GM10248 (cell line): Measurements from ENCODE around the gene GRHL1.

Experiments
- CTCF ChIA-PET: fragments of 300-600 bp; sonication (Branson Sonifier 250); formaldehyde crosslinking; extraction: SDS; loops from one replicate; lab custom pipeline; 2021; ENCODE audit warnings: antibody characterized with exemption; lab: Yijun Ruan, JAX
- POLR2A ChIA-PET: fragments of 350-650 bp; sonication (Branson Sonifier 250); formaldehyde crosslinking; extraction: SDS; loops from one replicate; lab custom pipeline; 2020; ENCODE audit warnings: antibody characterized with exemption; lab: Yijun Ruan, JAX
- DNase-seq: peaks from one replicate; pipeline ENCODE4 v3.0.0; 2012; ENCODE audit errors: extremely low spot score
- TF ChIP-seq, protein P1 (sequence below): IDR thresholded peaks from 2 replicates; pipeline ENCODE4 v1.5.1; 2012; ENCODE audit warnings: mild to moderate bottlenecking, low read depth; ENCODE audit errors: extremely low read depth, missing control alignments, control extremely low read depth

Gene GRHL1

DNA sequence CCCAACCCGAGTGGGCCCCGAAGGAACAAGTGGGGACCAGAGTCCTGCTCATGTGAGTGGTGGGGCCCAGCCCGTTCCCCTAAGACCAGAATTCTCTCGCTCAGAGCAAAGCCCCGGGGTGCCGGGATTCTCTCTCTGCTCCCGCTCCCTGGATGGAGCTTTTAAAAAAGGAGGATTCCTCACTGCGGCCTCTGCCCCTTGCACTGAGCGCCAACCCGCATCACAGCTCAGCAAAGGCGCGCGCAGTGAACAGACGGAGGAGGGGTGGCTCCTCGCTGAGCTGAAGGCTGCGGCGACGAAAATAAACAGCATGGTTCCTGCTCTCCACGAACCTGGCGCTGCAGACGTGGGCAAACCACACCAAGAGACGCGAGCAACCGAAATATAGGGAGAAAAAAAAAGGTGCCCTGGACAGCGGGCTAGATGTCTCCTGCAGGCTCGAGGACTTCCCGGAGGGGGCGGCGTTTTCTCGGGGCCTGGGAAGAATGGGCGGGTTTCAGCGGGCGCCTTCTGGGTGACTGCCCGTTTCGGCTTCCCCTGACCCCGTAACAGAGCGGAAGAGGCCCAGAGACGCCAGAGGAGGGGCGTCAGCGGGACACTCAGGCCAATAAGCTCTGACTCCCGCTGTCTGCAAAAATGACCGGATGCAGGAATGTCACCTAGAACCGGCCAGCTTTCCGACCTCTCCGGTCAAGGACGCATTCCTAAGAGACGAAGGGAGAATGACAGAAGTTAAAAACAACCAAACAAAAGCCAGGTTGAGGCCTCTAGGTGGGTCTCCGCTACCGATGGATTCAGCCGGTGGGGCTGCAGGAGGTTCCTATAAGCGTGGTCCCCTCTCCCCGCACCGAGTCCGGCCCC is 91.0 kb downstream of the GRHL1 start:
- TF ChIP-seq, protein P1, sequence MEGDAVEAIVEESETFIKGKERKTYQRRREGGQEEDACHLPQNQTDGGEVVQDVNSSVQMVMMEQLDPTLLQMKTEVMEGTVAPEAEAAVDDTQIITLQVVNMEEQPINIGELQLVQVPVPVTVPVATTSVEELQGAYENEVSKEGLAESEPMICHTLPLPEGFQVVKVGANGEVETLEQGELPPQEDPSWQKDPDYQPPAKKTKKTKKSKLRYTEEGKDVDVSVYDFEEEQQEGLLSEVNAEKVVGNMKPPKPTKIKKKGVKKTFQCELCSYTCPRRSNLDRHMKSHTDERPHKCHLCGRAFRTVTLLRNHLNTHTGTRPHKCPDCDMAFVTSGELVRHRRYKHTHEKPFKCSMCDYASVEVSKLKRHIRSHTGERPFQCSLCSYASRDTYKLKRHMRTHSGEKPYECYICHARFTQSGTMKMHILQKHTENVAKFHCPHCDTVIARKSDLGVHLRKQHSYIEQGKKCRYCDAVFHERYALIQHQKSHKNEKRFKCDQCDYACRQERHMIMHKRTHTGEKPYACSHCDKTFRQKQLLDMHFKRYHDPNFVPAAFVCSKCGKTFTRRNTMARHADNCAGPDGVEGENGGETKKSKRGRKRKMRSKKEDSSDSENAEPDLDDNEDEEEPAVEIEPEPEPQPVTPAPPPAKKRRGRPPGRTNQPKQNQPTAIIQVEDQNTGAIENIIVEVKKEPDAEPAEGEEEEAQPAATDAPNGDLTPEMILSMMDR = no peak
- DNase-seq = no peak
- ChIA-PET POLR2A (interaction anchor here (1.4 kb wide), 1 partner anchor 199 kb away, joined by 3 read pairs; the partner anchor contains the start of gene TAF1B), CTCF (interaction anchor here (1.0 to 11.3 kb wide), 4 partner anchors 29 to 243 kb away, joined by 3 to 74 read pairs (median 8); no protein-coding TSS in a partner anchor)

DNA sequence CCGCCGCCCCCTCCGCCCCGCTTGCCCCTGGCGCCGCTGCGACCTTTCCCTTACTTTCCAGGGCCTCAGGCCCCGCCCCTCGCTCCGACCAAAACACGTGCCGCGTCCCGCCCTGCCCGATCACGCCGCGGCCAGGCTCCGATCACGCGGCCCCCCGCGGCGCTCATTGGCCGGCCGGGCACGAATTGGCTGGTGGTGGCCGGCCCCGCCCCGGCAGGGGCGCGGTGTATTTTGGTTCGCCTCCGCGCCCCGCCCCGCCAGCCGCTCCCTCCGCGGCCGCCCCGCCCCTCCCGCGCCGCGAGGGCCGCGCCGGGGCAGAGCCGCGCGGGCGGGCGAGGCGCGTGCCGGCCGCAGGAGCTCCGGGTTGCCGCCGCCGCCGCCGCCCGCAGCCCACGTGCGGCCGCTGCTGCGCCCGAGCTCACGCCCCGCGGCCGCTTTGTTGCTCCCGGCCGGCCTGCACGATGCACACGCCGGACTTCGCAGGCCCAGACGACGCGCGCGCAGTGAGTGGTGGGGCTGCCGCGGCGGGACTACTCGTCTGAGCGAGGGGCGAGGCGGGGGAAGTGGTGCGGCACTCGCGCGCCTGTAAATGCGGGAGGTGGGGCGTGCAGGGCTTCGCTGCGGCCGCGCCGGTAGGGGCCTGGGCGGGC is 91.9 kb downstream of the GRHL1 start, which contains the start of gene KLF11:
TSS of gene KLF11 (plus strand) at position 295 of the 650 bp plus-strand sequence. CDS start at position 462, 167 bp downstream.
- CTCF ChIA-PET = interaction anchor here (0.9 to 11.3 kb wide), 3 partner anchors 28 to 229 kb away, joined by 4 to 74 read pairs (median 13); no protein-coding TSS in a partner anchor
- peak; percentile 88 for DNase-seq
- POLR2A ChIA-PET = interaction anchor here (1.4 kb wide), 1 partner anchor 200 kb away, joined by 3 read pairs; the partner anchor contains the start of gene TAF1B
- TF ChIP-seq, protein P1 = no peak

DNA sequence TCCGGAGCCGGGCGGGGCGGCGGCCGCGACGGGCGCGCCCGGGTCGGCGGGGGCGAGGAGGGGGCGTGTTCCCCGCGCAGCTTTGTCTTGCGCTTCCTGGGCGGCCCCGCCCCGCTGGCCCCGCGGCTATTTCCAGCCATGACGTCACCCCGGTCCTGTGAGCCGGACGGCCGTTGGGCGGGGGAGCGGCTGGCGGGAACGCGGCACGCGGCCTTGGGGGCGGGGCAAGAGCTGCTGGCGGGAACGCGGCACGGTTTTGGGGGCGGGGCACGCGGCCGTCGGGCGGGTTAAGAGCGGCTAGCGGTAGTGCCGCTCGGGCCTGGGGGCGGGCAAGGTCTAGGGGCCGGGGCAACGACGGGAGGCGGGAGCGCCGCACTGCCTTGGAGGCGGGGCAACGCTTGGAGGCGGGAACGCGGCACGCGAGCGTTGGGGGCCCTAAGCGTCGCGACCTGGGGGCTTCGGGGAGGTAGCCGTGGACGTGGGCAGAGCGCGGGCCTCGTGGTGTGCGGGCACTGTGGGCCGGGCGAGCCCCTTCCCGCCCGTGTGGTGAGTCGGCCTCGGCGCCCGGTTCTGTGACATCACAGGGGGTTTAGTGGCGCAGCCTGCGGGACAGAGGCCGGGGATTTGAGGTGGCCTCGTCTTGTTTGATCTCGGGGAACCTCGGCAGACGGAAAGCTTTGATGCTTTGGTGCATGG is 92.6 kb downstream of the GRHL1 start:
- DNase-seq = peak; percentile 93
- TF ChIP-seq, protein P1 = no peak
- ChIA-PET POLR2A (no interaction called here), CTCF (interaction anchor here (0.9 to 11.3 kb wide), 7 partner anchors 13 to 391 kb away, joined by 4 to 87 read pairs (median 13); no protein-coding TSS in a partner anchor)

DNA sequence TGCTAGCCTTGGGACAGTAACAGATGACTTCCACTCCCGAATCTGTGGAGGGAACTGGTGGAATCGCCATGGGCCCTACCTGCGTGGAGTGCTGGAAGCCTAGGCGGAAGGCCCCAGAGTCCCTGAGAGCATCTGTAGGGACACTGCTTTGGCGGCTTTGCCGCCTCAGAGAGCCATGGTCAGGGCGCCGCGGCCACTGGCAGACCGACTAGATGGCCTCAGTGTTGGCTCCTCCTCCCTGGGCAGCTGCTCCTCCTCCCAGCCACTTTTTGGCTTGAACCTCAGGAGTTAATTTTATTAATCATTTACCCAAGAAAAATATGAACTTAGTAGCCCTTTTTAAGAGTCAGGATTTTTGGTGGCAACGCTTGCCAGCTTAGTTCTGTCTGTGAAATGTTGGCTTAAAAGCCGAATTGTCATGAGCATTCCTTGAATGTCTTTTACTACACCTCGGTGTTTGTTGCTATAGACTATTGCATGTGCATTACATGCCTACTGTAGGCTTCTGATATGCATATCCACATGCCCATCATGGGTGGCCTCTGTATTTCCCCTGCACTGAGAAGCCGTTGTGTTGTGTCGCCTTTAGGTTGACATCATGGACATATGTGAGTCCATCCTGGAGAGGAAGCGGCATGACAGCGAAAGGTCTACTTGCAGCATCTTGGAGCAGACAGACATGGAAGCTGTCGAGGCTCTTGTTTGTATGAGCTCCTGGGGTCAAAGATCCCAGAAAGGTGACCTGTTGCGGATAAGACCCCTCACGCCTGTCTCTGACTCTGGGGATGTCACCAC is 94.3 kb downstream of the GRHL1 start:
- no peak for DNase-seq
- ChIA-PET POLR2A (interaction anchor here (0.6 kb wide), 1 partner anchor 234 kb away, joined by 3 read pairs; no protein-coding TSS in a partner anchor), CTCF (interaction anchor here (1.1 to 11.3 kb wide), 12 partner anchors 11 to 389 kb away, joined by 4 to 93 read pairs (median 20); no protein-coding TSS in a partner anchor)
- TF ChIP-seq, protein P1 = no peak

DNA sequence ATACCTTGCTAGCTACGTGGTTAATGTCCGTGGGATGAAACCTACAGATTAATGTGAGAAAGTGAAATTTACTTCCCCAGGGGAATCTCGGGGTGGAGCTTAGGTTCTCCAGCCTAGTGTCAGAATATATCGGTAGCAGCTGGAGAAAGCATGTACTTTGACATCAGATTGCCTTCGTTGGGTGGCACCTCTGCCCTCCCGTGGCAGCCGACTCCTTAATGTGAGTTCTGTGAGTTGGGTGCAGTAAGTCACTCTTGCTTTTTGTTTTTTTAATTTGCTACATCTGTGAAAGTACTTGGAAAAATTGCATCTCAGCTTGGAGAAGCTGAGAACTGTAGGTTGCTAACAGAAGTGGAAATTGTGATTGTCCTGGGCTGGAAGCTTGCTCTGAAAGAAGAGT is 95.4 kb downstream of the GRHL1 start:
- ChIA-PET CTCF (interaction anchor here (0.9 to 11.3 kb wide), 14 partner anchors 8 to 388 kb away, joined by 3 to 93 read pairs (median 20); no protein-coding TSS in a partner anchor), POLR2A (no interaction called here)
- no peak for DNase-seq
- TF ChIP-seq, protein P1 = no peak
